ENCODE results near the gene PARVA.

The PARVA gene

GRCh38 chr11:12524865-12525264, 147.5 kb downstream of the PARVA start:
- no peak for DNase-seq (ENCODE audit: extremely low read depth in 1 of 2, low read depth in 1 of 2)

- no peak for DNase-seq (ENCODE audit: extremely low read depth in 1 of 2, low read depth in 1 of 2)
Observed at GRCh38 chr11:12525466-12526055, 148.2 kb downstream of the PARVA start.

- no peak for DNase-seq (ENCODE audit: extremely low read depth in 1 of 2, low read depth in 1 of 2)
Observed at GRCh38 chr11:12526789-12527188, 149.4 kb downstream of the PARVA start.

- no peak for DNase-seq (ENCODE audit: extremely low read depth in 1 of 2, low read depth in 1 of 2)
Observed at GRCh38 chr11:12528487-12528886, 151.1 kb downstream of the PARVA start.

- DNase-seq (ENCODE audit: extremely low read depth in 1 of 2, low read depth in 1 of 2): no peak
Observed at GRCh38 chr11:12529041-12529440, 151.7 kb downstream of the PARVA start.

- DNase-seq (ENCODE audit: extremely low read depth in 1 of 2, low read depth in 1 of 2): no peak
Observed at GRCh38 chr11:12529793-12530192, 152.4 kb downstream of the PARVA start.

GRCh38 chr11:12531020-12531419, 153.6 kb downstream of the PARVA start:
- DNase-seq (ENCODE audit: extremely low read depth in 1 of 2, low read depth in 1 of 2): no peak

GRCh38 chr11:12531681-12532080, 154.3 kb downstream of the PARVA start:
- no peak for DNase-seq (ENCODE audit: extremely low read depth in 1 of 2, low read depth in 1 of 2)

- no peak for DNase-seq (ENCODE audit: extremely low read depth in 1 of 2, low read depth in 1 of 2)
Observed at GRCh38 chr11:12532580-12532979, 155.2 kb downstream of the PARVA start.

- DNase-seq (ENCODE audit: extremely low read depth in 1 of 2, low read depth in 1 of 2): no peak
Observed at GRCh38 chr11:12534549-12534948, 157.2 kb downstream of the PARVA start.

GRCh38 chr11:12535321-12535720, 157.9 kb downstream of the PARVA start:
- DNase-seq (ENCODE audit: extremely low read depth in 1 of 2, low read depth in 1 of 2): no peak

- no peak for DNase-seq (ENCODE audit: extremely low read depth in 1 of 2, low read depth in 1 of 2)
Observed at GRCh38 chr11:12536566-12536965, 159.2 kb downstream of the PARVA start.

- no peak for DNase-seq (ENCODE audit: extremely low read depth in 1 of 2, low read depth in 1 of 2)
Observed at GRCh38 chr11:12537778-12538401, 160.5 kb downstream of the PARVA start.

GRCh38 chr11:12538889-12539421, 161.6 kb downstream of the PARVA start:
- no peak for DNase-seq (ENCODE audit: extremely low read depth in 1 of 2, low read depth in 1 of 2)

- DNase-seq (ENCODE audit: extremely low read depth in 1 of 2, low read depth in 1 of 2): no peak
Observed at GRCh38 chr11:12539572-12539971, 162.2 kb downstream of the PARVA start.

- DNase-seq (ENCODE audit: extremely low read depth in 1 of 2, low read depth in 1 of 2): no peak
Observed at GRCh38 chr11:12540075-12540680, 162.8 kb downstream of the PARVA start.

- DNase-seq (ENCODE audit: extremely low read depth in 1 of 2, low read depth in 1 of 2): no peak
Observed at GRCh38 chr11:12540913-12541582, 163.7 kb downstream of the PARVA start.

- DNase-seq (ENCODE audit: extremely low read depth in 1 of 2, low read depth in 1 of 2): no peak
Observed at GRCh38 chr11:12541583-12542151, 164.3 kb downstream of the PARVA start.

GRCh38 chr11:12542186-12542935, 165.0 kb downstream of the PARVA start:
- no peak for DNase-seq (ENCODE audit: extremely low read depth in 1 of 2, low read depth in 1 of 2)

GRCh38 chr11:12543596-12544415, 166.4 kb downstream of the PARVA start:
- DNase-seq (ENCODE audit: extremely low read depth in 1 of 2, low read depth in 1 of 2): no peak
